ENCODE data around the gene CSNK2A3. TPM values are rescaled to one million over a fixed set of nuclear protein-coding genes. Genes with fewer than 3 reads are reported as not detected.

CSNK2A3 gene
- total and polyA plus RNA-seq, 2 of the 13 experiments (the other 11 are each of a cell fraction or from before 2014, with no cell fraction given), result 1.7 to 3.5 TPM

DNA sequence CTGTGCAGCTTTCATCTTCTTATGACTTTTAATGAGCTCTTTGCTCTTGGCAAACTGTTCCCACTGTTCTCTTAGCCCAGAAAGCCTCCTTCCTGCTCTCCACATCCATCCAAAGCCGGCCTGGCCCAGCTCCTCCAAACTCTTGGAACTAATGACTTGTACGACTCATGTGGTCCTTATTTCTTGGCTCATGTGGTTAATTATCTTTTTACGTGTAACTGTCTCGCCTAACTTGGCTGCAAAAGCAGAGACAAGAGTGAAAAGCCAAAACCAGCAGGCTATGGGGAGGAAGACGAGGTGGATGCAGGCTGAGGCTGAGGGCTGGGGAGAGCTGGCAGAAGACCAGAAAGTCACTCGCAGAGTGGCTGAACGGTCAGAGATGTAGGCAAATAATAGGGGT lies 5.5 kb downstream of the CSNK2A3 start:
- H2AFZ ChIP-seq (ENCODE audit: low read length), result no peak overlapping the region
- ChIA-PET POLR2A (no interaction called here), CTCF (ENCODE audit: low intra/inter-chr PET ratio, low total read pairs) (no interaction called here)
- DNase-seq (ENCODE audit: low spot score) (no peak), FAIRE-seq (no peak), ATAC-seq (no peak)
- intact Hi-C loops (cut with micrococcal nuclease; ENCODE audit: unreplicated experiment), result no loop called here
- H3K79me2 ChIP-seq (ENCODE audit: insufficient read depth, low read length), result no peaks in the 10 kb centered on the region
- H3K36me3 ChIP-seq (replicated peaks in 1 of 2; ENCODE audit: control insufficient read depth in 1 of 2, insufficient read depth in 2 of 2, low read length in 2 of 2), result no peaks in the 10 kb centered on the region
- H3K27me3 ChIP-seq (ENCODE audit: control insufficient read depth in 1 of 2, insufficient read depth in 2 of 2, low read length in 2 of 2), result peaks cover 4 to 9% of the 10 kb centered on the region in 2 experiments; a peak in 3 of 5 replicates
- no peaks in the 10 kb centered on the region for H3K9me3 ChIP-seq (ENCODE audit: low read length)
- no peak overlapping the region for H3K4me3 ChIP-seq (replicated peaks in 1 of 3; ENCODE audit: insufficient read depth in 1 of 3, low read depth in 2 of 3, low read length in 3 of 3)
- H4K20me1 ChIP-seq (ENCODE audit: insufficient read depth, low read length), result no peaks in the 10 kb centered on the region
- BruUV-seq (replicated peaks), result no TSS peak
- no peak overlapping the region for H3K4me2 ChIP-seq (ENCODE audit: low read depth, low read length)
- in situ Hi-C loops (cut with HindIII; ENCODE audit: extremely low pct_ligation_motif_present, low pct_unique_long_range_greater_than_20kb), result no loop called here
- no peak overlapping the region for H3K9ac ChIP-seq (ENCODE audit: insufficient read depth, low read depth, low read length)
- no peak overlapping the region for H3K27ac ChIP-seq (ENCODE audit: extremely low read length, insufficient read depth, low read length)
- H3K4me1 ChIP-seq (ENCODE audit: insufficient read depth, low read length), result no peaks in the 10 kb centered on the region
- TF ChIP-seq DPF2 (CRISPR knock-in tag; IDR thresholded peaks at IDR 0.05; ENCODE audit: borderline replicate concordance, low read depth) (no peak), RBM39 (IDR thresholded peaks at IDR 0.05; ENCODE audit: low read depth, low read length, poor library complexity, severe bottlenecking) (no peak), ZNF552 (CRISPR knock-in tag; IDR thresholded peaks at IDR 0.05; ENCODE audit: borderline replicate concordance) (no peak), ZNF17 (CRISPR knock-in tag; IDR thresholded peaks at IDR 0.05) (no peak), HMGA1 (CRISPR knock-in tag; conservative IDR thresholded peaks at IDR 0.05) (no peak), PHF5A (CRISPR knock-in tag; IDR thresholded peaks at IDR 0.05; ENCODE audit: low read depth, unreplicated experiment) (no peak), HES4 (CRISPR knock-in tag; IDR thresholded peaks at IDR 0.05; ENCODE audit: borderline replicate concordance) (no peak), TOPORS (CRISPR knock-in tag; IDR thresholded peaks at IDR 0.05) (no peak), ZNF138 (CRISPR knock-in tag; IDR thresholded peaks at IDR 0.05; ENCODE audit: low read depth) (no peak), ZNF224 (CRISPR knock-in tag; IDR thresholded peaks at IDR 0.05) (no peak), SRSF4 (IDR thresholded peaks at IDR 0.05; ENCODE audit: low read depth, low read length, poor library complexity, severe bottlenecking) (no peak), RBM22 (optimal IDR thresholded peaks at IDR 0.05; ENCODE audit: low read length) (no peak), FOSL1 (CRISPR knock-in tag; IDR thresholded peaks at IDR 0.05; ENCODE audit: borderline replicate concordance) (no peak), ZNF549 (CRISPR knock-in tag; IDR thresholded peaks at IDR 0.05) (no peak)
- TF ChIP-seq, protein P1, sequence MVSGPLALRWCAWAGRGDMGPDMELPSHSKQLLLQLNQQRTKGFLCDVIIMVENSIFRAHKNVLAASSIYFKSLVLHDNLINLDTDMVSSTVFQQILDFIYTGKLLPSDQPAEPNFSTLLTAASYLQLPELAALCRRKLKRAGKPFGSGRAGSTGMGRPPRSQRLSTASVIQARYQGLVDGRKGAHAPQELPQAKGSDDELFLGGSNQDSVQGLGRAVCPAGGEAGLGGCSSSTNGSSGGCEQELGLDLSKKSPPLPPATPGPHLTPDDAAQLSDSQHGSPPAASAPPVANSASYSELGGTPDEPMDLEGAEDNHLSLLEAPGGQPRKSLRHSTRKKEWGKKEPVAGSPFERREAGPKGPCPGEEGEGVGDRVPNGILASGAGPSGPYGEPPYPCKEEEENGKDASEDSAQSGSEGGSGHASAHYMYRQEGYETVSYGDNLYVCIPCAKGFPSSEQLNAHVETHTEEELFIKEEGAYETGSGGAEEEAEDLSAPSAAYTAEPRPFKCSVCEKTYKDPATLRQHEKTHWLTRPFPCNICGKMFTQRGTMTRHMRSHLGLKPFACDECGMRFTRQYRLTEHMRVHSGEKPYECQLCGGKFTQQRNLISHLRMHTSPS (CRISPR knock-in tag; IDR thresholded peaks at IDR 0.05; ENCODE audit: low read depth), result no peak
- TF ChIP-seq, protein P2, sequence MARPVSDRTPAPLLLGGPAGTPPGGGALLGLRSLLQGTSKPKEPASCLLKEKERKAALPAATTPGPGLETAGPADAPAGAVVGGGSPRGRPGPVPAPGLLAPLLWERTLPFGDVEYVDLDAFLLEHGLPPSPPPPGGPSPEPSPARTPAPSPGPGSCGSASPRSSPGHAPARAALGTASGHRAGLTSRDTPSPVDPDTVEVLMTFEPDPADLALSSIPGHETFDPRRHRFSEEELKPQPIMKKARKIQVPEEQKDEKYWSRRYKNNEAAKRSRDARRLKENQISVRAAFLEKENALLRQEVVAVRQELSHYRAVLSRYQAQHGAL (CRISPR knock-in tag; IDR thresholded peaks at IDR 0.05; ENCODE audit: not compliant biosample characterization), result no peak
- TF ChIP-seq, protein P3, sequence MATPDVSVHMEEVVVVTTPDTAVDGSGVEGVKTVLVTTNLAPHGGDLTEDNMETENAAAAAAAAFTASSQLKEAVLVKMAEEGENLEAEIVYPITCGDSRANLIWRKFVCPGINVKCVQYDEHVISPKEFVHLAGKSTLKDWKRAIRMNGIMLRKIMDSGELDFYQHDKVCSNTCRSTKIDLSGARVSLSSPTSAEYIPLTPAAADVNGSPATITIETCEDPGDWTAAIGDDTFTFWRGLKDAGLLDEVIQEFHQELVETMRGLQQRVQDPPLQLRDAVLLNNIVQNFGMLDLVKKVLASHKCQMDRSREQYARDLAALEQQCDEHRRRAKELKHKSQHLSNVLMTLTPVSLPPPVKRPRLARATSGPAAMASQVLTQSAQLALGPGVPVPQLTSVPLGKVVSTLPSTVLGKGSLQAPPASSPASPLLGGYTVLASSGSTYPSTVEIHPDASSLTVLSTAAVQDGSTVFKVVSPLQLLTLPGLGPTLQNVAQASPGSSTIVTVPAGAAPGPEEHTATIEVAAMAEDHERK (CRISPR knock-in tag; IDR thresholded peaks at IDR 0.05; ENCODE audit: low read depth), result no peak
- TF ChIP-seq, protein P4, sequence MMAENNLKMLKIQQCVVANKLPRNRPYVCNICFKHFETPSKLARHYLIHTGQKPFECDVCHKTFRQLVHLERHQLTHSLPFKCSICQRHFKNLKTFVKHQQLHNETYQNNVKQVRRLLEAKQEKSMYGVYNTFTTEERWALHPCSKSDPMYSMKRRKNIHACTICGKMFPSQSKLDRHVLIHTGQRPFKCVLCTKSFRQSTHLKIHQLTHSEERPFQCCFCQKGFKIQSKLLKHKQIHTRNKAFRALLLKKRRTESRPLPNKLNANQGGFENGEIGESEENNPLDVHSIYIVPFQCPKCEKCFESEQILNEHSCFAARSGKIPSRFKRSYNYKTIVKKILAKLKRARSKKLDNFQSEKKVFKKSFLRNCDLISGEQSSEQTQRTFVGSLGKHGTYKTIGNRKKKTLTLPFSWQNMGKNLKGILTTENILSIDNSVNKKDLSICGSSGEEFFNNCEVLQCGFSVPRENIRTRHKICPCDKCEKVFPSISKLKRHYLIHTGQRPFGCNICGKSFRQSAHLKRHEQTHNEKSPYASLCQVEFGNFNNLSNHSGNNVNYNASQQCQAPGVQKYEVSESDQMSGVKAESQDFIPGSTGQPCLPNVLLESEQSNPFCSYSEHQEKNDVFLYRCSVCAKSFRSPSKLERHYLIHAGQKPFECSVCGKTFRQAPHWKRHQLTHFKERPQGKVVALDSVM (CRISPR knock-in tag; IDR thresholded peaks at IDR 0.05), result no peak
- 19% methylated on average over 7 of the region's 7 CpGs for WGBS (ENCODE audit: low lambda C conversion rate)

Data from HepG2 (cell line).